Body of pancreas (tissue), 4 donors: ENCODE measurements around the gene SYN1.

Source experiments
- CTCF ChIP-seq, 7 experiments: fragments of 450-650 bp in 4 of 7; fragments of 200-600 bp in 3 of 7; sonication (generic) in 3 of 7; IDR thresholded peaks; one replicate each; pipeline ENCODE4 v1.5.1; 2016 to 2019; ENCODE audit warnings: antibody characterized with exemption in 7 of 7
- POLR2A ChIP-seq, 3 donors: fragments of 450-650 bp; IDR thresholded peaks; one replicate each; pipeline ENCODE4 v1.6.1; 2016; ENCODE audit warnings: antibody characterized with exemption in 3 of 3, mild to moderate bottlenecking in 2 of 3

GRCh38 chrX:47621851-47622250 is 2.2 kb upstream of the SYN1 start:
- TF ChIP-seq CTCF (IDR thresholded peaks at IDR 0.05) (no peak), POLR2A (IDR thresholded peaks at IDR 0.05) (no peak)
